Measurements from ENCODE around the gene SLC5A10. TPM values are rescaled to one million over a fixed set of nuclear protein-coding genes. Genes with fewer than 3 reads are reported as not detected.
"Not testable (repeated sequence)": the region's sequence is repeated elsewhere in the genome, so short reads cannot be mapped to it uniquely, and the experiment has no call there.

SLC5A10 gene
- polyA plus RNA-seq, 1 experiment: 0.05 TPM

DNA sequence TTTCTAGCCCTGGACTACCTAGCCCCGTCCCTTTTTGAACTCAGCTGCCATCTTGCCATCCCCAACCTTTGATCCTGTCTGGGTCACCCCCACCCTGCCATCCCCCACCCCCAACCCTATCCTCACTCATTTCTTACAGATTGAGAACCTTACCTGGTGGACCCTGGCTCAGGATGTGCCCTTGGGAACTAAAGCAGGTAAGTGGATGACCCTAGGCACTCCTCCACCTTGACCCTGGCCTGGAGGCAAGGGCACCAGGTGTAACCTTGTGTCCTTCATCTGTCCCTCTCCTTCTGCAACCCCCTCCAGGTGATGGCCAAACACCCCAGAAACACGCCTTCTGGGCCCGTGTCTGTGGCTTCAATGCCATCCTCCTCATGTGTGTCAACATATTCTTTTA, 68.1 kb downstream of the SLC5A10 start:
- CTCF ChIA-PET: interaction anchor here (1.2 kb wide), 1 partner anchor 59 kb away, joined by 4 read pairs; no protein-coding TSS in a partner anchor
- H3K4me3 ChIP-seq (ENCODE audit: low read depth, low read length): no peak overlapping the region

GRCh38 chr17:19021011-19021621, 69.2 kb downstream of the SLC5A10 start:
- H3K4me3 ChIP-seq (ENCODE audit: low read depth, low read length); CTCF ChIA-PET; H3K27me3 ChIP-seq (ENCODE audit: control insufficient read depth, insufficient read depth, low read length); POLR2A ChIA-PET; H3K36me3 ChIP-seq (ENCODE audit: control insufficient read depth, insufficient read depth, low read length); DNase-seq (ENCODE audit: low read depth): not testable (repeated sequence)

More for the DNA sequence above, 68.1 kb downstream of the SLC5A10 start:
- POLR2A ChIA-PET: no interaction called here
- H3K36me3 ChIP-seq (ENCODE audit: control insufficient read depth, insufficient read depth, low read length): no peaks in the 10 kb centered on the region
- TF ChIP-seq, protein P1, sequence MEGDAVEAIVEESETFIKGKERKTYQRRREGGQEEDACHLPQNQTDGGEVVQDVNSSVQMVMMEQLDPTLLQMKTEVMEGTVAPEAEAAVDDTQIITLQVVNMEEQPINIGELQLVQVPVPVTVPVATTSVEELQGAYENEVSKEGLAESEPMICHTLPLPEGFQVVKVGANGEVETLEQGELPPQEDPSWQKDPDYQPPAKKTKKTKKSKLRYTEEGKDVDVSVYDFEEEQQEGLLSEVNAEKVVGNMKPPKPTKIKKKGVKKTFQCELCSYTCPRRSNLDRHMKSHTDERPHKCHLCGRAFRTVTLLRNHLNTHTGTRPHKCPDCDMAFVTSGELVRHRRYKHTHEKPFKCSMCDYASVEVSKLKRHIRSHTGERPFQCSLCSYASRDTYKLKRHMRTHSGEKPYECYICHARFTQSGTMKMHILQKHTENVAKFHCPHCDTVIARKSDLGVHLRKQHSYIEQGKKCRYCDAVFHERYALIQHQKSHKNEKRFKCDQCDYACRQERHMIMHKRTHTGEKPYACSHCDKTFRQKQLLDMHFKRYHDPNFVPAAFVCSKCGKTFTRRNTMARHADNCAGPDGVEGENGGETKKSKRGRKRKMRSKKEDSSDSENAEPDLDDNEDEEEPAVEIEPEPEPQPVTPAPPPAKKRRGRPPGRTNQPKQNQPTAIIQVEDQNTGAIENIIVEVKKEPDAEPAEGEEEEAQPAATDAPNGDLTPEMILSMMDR (IDR thresholded peaks at IDR 0.05; ENCODE audit: insufficient read depth, low read depth, low read length): no peak
- H3K27me3 ChIP-seq (ENCODE audit: control insufficient read depth, insufficient read depth, low read length): no peaks in the 10 kb centered on the region
- no peak for DNase-seq (ENCODE audit: low read depth)

DNA sequence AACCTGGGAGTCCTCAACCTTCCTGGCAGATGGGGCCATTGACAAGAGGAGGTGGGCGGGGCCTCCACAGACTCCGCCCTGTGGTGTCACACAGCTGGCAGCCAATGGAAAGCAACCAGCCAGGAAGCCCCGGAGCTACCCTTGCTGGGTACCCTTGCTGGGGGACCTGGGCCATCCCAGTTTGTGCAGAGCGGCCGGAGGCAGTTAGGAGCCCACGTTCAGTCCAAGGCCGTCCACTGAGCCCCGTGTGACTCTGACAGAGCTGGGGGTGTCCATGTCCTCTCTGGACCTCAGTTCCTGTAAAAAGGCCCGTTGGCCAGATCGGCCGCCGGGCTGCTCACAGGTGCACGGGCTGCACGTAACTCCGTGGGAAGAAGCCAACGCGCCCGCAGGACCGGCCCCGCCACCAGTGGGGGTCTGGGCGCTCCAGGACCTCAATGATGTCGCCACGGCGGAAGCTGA, 69.7 kb downstream of the SLC5A10 start:
- H3K4me3 ChIP-seq (ENCODE audit: low read depth, low read length): no peak overlapping the region
- DNase-seq (ENCODE audit: low read depth): no peak
- CTCF ChIA-PET: no interaction called here
- H3K27me3 ChIP-seq (ENCODE audit: control insufficient read depth, insufficient read depth, low read length): no peaks in the 10 kb centered on the region
- POLR2A ChIA-PET: no interaction called here
- no peaks in the 10 kb centered on the region for H3K36me3 ChIP-seq (ENCODE audit: control insufficient read depth, insufficient read depth, low read length)
- TF ChIP-seq, protein P1 (IDR thresholded peaks at IDR 0.05; ENCODE audit: insufficient read depth, low read depth, low read length): no peak

- TF ChIP-seq, protein P1 (IDR thresholded peaks at IDR 0.05; ENCODE audit: insufficient read depth, low read depth, low read length): no peak
- Histone ChIP-seq H3K36me3 (ENCODE audit: control insufficient read depth, insufficient read depth, low read length) (no peaks in the 10 kb centered on the region), H3K4me3 (ENCODE audit: low read depth, low read length) (no peak overlapping the region), H3K27me3 (ENCODE audit: control insufficient read depth, insufficient read depth, low read length) (no peaks in the 10 kb centered on the region)
- ChIA-PET POLR2A (no interaction called here), CTCF (interaction anchor here (1.2 kb wide), 1 partner anchor 10 kb away, joined by 4 read pairs; no protein-coding TSS in a partner anchor)
- no peak for DNase-seq (ENCODE audit: low read depth)
Measured at GRCh38 chr17:19022128-19022527, 70.2 kb downstream of the SLC5A10 start.

- Histone ChIP-seq H3K36me3 (ENCODE audit: control insufficient read depth, insufficient read depth, low read length) (no peaks in the 10 kb centered on the region), H3K27me3 (ENCODE audit: control insufficient read depth, insufficient read depth, low read length) (no peaks in the 10 kb centered on the region), H3K4me3 (ENCODE audit: low read depth, low read length) (no peak overlapping the region)
- ChIA-PET POLR2A (no interaction called here), CTCF (interaction anchor here (1.2 kb wide), 1 partner anchor 10 kb away, joined by 4 read pairs; no protein-coding TSS in a partner anchor)
- TF ChIP-seq, protein P1 (IDR thresholded peaks at IDR 0.05; ENCODE audit: insufficient read depth, low read depth, low read length): no peak
- no peak for DNase-seq (ENCODE audit: low read depth)
Measured at GRCh38 chr17:19022747-19023146, 70.8 kb downstream of the SLC5A10 start.

All from BJ (cell line).